HCT116 (cell line): ENCODE data around the gene RAET1E.

Experiments
- CTCF ChIP-seq, 3 experiments: fragments of 200-600 bp in 1 of 3; sonication (generic) in 1 of 3; IDR thresholded peaks in 2 of 3; conservative IDR thresholded peaks in 1 of 3; 2 replicates each; pipeline ENCODE4 v1.5.1; 2012 to 2017; ENCODE audit warnings: low read depth in 2 of 3, low read length in 2 of 3, antibody characterized with exemption in 1 of 3, borderline replicate concordance in 1 of 3, control low read depth in 1 of 3, mild to moderate bottlenecking in 1 of 3, mixed read lengths in 1 of 3, mixed run types in 1 of 3, moderate library complexity in 1 of 3; ENCODE audit not compliant: insufficient read depth in 1 of 3
- EZH2 ChIP-seq: fragments of 200-600 bp; sonication (generic); IDR thresholded peaks from 2 replicates; pipeline ENCODE4 v1.6.1; 2017; ENCODE audit warnings: antibody characterized with exemption, mixed run types
- EZH2phosphoT487 ChIP-seq: fragments of 200-600 bp; IDR thresholded peaks from 2 replicates; pipeline ENCODE4 v1.6.1; 2018; ENCODE audit warnings: antibody characterized with exemption, borderline replicate concordance
- POLR2A ChIP-seq: IDR thresholded peaks from 2 replicates; pipeline ENCODE4 v1.7.0; 2011; ENCODE audit warnings: borderline replicate concordance; ENCODE audit not compliant: insufficient read depth, insufficient read length; ENCODE audit errors: extremely low read depth
- REST ChIP-seq: IDR thresholded peaks from 2 replicates; pipeline ENCODE4 v1.6.1; 2012; ENCODE audit warnings: low read depth
- SP1 ChIP-seq: IDR thresholded peaks from 2 replicates; pipeline ENCODE4 v1.6.1; 2012; ENCODE audit warnings: low read depth
- SRF ChIP-seq: IDR thresholded peaks from 2 replicates; pipeline ENCODE4 v1.6.1; 2012; ENCODE audit warnings: low read depth
- YY1 ChIP-seq: IDR thresholded peaks from 2 replicates; pipeline ENCODE4 v1.6.1; 2011; ENCODE audit warnings: low read length, low read depth, moderate library complexity, mild to moderate bottlenecking; ENCODE audit not compliant: insufficient replicate concordance; ENCODE audit errors: extremely low read depth
- ZFX ChIP-seq: fragments of 450-650 bp; IDR thresholded peaks from 2 replicates; pipeline ENCODE4 v1.6.1; 2017

- no peak for TF ChIP-seq CTCF (IDR thresholded peaks at IDR 0.05 in 2 of 3, conservative IDR thresholded peaks at IDR 0.05 in 1 of 3; ENCODE audit: borderline replicate concordance in 1 of 3, insufficient read depth in 1 of 3, low read depth in 2 of 3, low read length in 2 of 3)
- no peak for TF ChIP-seq EZH2
- no peak for TF ChIP-seq SP1
- TF ChIP-seq REST = no peak
- TF ChIP-seq POLR2A = no peak
- TF ChIP-seq YY1 = no peak
- no peak for TF ChIP-seq EZH2phosphoT487
- TF ChIP-seq SRF = no peak
- TF ChIP-seq ZFX = no peak
Measured at GRCh38 chr6:149933461-149933860, 35.5 kb upstream of the RAET1E start.
